GM12864 (cell line): Measurements from ENCODE around the gene MCM5.
"Not testable (repeated sequence)": the region's sequence is repeated elsewhere in the genome, so short reads cannot be mapped to it uniquely, and the experiment has no call there.

Experiments used
- DNase-seq: peaks from one replicate; pipeline ENCODE4 v3.0.0-alpha.2; 2011; ENCODE audit warnings: low read depth
- H3K4me3 ChIP-seq: 2 replicates; pipeline ENCODE4 v1.5.1; 2011; ENCODE audit warnings: mild to moderate bottlenecking, low read depth, low read length, control low read depth
- TF ChIP-seq, protein P1 (sequence below): IDR thresholded peaks from 2 replicates; pipeline ENCODE4 v1.5.1; 2011; ENCODE audit warnings: low read depth, mild to moderate bottlenecking, moderate library complexity, low read length, control low read depth, inconsistent platforms; ENCODE audit errors: missing control alignments

The MCM5 gene

GRCh38 chr22:35394810-35395563, 5.0 kb upstream of the MCM5 start:
- no peak for DNase-seq
- H3K4me3 ChIP-seq = no peak overlapping the region
- TF ChIP-seq, protein P1, sequence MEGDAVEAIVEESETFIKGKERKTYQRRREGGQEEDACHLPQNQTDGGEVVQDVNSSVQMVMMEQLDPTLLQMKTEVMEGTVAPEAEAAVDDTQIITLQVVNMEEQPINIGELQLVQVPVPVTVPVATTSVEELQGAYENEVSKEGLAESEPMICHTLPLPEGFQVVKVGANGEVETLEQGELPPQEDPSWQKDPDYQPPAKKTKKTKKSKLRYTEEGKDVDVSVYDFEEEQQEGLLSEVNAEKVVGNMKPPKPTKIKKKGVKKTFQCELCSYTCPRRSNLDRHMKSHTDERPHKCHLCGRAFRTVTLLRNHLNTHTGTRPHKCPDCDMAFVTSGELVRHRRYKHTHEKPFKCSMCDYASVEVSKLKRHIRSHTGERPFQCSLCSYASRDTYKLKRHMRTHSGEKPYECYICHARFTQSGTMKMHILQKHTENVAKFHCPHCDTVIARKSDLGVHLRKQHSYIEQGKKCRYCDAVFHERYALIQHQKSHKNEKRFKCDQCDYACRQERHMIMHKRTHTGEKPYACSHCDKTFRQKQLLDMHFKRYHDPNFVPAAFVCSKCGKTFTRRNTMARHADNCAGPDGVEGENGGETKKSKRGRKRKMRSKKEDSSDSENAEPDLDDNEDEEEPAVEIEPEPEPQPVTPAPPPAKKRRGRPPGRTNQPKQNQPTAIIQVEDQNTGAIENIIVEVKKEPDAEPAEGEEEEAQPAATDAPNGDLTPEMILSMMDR = no peak

DNA sequence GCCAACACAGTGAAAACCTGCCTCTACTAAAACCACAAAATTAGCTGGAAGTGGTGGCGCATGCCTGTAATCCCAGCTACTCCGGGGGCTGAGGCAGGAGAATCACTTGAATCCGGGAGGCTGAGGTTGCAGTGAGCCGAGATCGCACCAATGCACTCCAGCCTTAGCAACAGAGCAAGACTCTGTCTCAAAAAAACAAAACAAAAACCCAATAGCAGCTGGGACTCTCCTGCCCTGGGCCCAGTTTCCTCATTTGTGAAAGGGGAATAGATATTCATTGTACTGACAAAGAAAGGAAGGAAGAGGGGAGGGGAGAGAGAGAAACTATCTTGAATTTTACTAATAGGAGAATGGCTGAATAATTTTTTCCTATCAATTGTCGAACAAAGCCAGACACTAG, 3.3 kb upstream of the MCM5 start:
- H3K4me3 ChIP-seq, DNase-seq: not testable (repeated sequence)

GRCh38 chr22:35397095-35397904, 2.6 kb upstream of the MCM5 start:
- TF ChIP-seq, protein P1 = no peak
- DNase-seq = no peak
- no peak overlapping the region for H3K4me3 ChIP-seq

DNA sequence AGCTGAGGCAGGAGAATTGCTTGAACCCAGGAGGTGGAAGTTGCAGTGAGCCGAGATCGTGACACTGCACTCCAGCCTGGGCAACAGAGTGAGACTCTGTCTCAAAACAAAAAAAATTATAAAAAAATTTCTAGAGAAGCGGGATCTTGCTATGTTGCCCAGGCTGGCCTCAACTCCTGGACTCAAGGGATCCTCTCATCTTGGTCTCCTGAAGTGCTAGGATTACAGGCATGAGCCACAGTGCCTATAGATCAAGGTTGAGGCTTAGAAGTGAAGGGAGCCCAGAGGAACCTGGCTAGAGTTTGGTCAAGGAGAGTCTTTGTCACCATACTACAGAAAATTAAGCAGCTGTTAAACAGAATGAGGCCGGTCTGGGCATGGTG, 1.4 kb upstream of the MCM5 start:
- DNase-seq = no peak
- TF ChIP-seq, protein P1 = no peak
- peak overlapping the region; percentile 81; the same call in 1 of the 2 replicates for H3K4me3 ChIP-seq

DNA sequence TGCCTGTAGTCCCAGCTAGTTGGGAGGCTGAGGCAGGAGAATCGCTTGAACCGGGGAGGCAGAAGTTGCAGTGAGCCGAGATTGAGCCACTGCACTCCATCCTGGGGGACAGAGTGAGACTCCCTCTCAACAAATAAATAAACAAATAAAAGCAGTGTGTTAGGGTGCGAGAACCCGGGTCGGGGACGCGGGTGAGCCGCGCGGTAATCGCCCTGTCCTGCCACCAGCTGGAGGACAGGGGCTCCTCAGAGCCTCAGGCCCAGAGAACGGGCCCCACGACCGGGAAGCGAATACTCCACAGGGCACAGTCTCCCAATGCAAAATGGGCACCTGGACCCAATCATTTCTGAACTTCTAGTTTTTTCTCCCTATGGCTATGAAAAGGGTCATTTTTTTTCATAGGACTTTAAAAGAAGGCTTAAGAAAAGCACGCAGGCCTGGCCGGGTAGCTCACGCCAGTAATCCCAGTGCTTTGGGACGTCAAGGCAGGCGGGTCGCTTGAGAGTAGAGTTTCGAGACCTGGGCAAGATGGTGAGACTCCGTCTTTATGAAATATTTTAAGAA, 744 bp upstream of the MCM5 start:
- H3K4me3 ChIP-seq = peak overlapping the region; percentile 81
- TF ChIP-seq, protein P1 = no peak
- no peak for DNase-seq

DNA sequence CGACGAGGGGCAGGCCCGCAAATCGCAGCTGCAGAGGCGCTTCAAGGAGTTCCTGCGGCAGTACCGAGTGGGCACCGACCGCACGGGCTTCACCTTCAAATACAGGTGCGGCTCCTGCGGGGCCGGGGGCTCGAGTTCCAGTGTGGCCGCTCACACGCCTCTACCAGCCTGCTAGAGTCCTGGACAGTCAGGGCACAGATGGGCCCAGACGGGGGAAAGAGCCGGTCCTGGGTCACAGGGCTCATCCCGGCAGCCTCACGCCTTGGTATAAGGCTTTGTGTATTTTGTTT, 506 bp downstream of the MCM5 start:
- no peak for DNase-seq
- TF ChIP-seq, protein P1 = no peak
- peak overlapping the region; percentile 81 for H3K4me3 ChIP-seq

DNA sequence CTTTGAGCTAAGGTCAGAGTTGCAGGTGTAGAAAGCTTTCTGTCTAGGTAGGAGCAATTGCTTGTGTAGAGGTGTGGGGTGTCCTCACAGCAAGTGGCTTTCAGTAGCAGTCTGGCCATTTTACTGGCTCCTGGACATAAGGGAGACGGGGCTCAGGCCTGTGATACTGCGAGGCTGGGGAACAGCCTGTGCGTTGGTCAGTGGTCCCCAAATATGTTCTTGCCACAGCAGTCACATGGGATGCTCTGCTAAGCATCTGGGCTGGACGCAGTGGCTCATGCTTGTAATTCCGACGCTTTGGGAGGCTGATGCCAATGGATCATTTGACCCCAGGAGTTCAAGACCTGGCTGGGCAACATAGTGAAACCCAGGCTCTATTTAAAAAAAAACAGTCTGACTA, 1.9 kb downstream of the MCM5 start:
- no peak overlapping the region; the same call in 1 of the 2 replicates for H3K4me3 ChIP-seq
- TF ChIP-seq, protein P1 = no peak
- DNase-seq = no peak
